ENCODE data around the gene PTPN22. TPM values are rescaled to one million over a fixed set of nuclear protein-coding genes. Genes with fewer than 3 reads are reported as not detected.

The PTPN22 gene
- total and polyA plus RNA-seq, 7 experiments from 2014 or later: 22.2 to 76.7 (median 29.7) TPM

DNA sequence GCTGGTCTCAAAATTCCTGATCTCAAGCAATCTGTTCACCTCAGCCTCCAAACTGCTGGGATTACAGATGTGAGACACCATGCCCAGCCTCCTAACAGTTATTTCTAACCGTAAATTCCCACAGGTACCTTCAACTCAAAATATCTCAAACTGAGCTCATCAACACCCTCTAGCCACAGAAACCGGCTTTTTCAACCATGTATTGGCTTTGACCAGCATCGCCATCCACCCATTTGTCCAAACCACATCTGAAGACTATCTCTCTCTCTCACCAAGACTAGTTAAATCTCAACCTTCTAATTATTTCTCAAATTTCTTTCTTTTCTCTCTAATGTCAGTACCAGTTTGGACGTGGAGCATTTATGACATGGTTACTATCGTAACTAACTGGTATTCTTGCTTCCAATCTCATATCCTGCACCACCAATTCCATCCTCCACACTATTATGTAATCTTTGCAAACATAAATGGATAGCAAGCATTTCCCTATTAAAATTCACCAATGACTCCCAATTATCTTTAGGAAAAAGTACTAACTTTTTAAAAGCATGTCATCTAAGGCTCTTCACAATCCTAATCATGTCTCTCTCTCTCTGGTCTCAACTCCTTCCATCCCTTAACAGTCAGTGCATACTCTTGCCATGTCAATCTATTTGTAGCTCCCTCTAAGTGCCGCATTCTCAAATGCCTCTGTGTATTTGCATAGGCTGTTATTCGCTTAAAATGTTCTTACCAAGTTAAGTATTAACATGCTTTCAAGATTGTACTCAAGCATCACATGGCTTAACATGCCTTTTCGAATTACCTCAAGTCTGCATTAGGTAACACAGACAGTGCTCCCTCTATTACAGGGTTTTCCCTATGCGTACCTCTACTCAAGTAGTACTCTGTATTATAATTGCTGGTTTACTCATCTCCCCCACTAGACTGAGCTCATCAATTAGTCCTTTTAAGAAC lies 77.4 kb downstream of the PTPN22 start:
- H3K27ac ChIP-seq (ENCODE audit: low read depth, low read length): no peak overlapping the region

GRCh38 chr1:113792986-113793385 lies 78.5 kb downstream of the PTPN22 start:
- Mint-ChIP-seq H3K27ac (peak overlapping the region in 7 of 9 donors; percentile 16 to 85 (median 64)), H3K36me3 (peaks cover 3 to 65% (median 32%) of the 10 kb centered on the region in 5 donors), H3K4me1 (peaks cover 34 to 86% (median 82%) of the 10 kb centered on the region in 7 donors), H3K27me3 (no peaks in the 10 kb centered on the region), H3K9me3 (no peaks in the 10 kb centered on the region), H3K4me3 (peak overlapping the region in 1 of 10 donors; percentile 22)
- ATAC-seq (no peak), DNase-seq (no peak)
- no peak overlapping the region for H3K4me3 ChIP-seq (ENCODE audit: low read length)
- CTCF ChIA-PET: interaction anchor here (0.6 to 1.0 kb wide), 2 partner anchors 17 to 34 kb away, joined by 3 read pairs; partner anchors contain the start of gene PHTF1
- intact Hi-C loops (cut with micrococcal nuclease): loop anchor here in 1 of 2 donors (1.0 kb wide), 1 partner anchor 9 kb away; no protein-coding TSS in a partner anchor
- POLR2A ChIA-PET: interaction anchor here (1.4 to 1.5 kb wide), 2 partner anchors 9 to 18 kb away, joined by 5 to 6 read pairs; no protein-coding TSS in a partner anchor
- no peaks in the 10 kb centered on the region for H3K27me3 ChIP-seq (ENCODE audit: control insufficient read depth in 2 of 2, insufficient read depth in 2 of 2, low read length in 2 of 2)
- no peak overlapping the region for H3K27ac ChIP-seq (ENCODE audit: low read depth, low read length)
- peaks cover 15 to 19% of the 10 kb centered on the region in 2 donors for H3K4me1 ChIP-seq (ENCODE audit: control insufficient read depth in 2 of 2, insufficient read depth in 2 of 2, low read length in 2 of 2)
- H3K9me3 ChIP-seq (ENCODE audit: control insufficient read depth in 2 of 3, low read length in 3 of 3): no peaks in the 10 kb centered on the region
- H3K36me3 ChIP-seq (ENCODE audit: control insufficient read depth in 2 of 3, insufficient read depth in 3 of 3, low read length in 3 of 3): peaks cover 0 to 31% (median 3%) of the 10 kb centered on the region in 3 experiments

More for the DNA sequence above, 77.4 kb downstream of the PTPN22 start:
- intact Hi-C loops (cut with micrococcal nuclease): loop anchor here in 1 of 2 donors (1.0 kb wide), 1 partner anchor 8 kb away; no protein-coding TSS in a partner anchor
- ChIA-PET POLR2A (interaction anchor here (1.0 kb wide), 1 partner anchor 11 kb away, joined by 4 read pairs; no protein-coding TSS in a partner anchor), CTCF (no interaction called here)
- DNase-seq (no peak), ATAC-seq (no peak)
- peaks cover 31 to 85% (median 77%) of the 10 kb centered on the region in 7 donors for H3K4me1 Mint-ChIP-seq
- peak overlapping the region in 4 of 10 donors; percentile 1 to 19 (median 10) for H3K4me3 Mint-ChIP-seq
- no peaks in the 10 kb centered on the region for H3K9me3 ChIP-seq (ENCODE audit: control insufficient read depth in 2 of 3, low read length in 3 of 3)
- H3K4me1 ChIP-seq (ENCODE audit: control insufficient read depth in 2 of 2, insufficient read depth in 2 of 2, low read length in 2 of 2): peaks cover 20 to 24% of the 10 kb centered on the region in 2 donors
- no peak overlapping the region for H3K4me3 ChIP-seq (ENCODE audit: low read length)
- H3K36me3 Mint-ChIP-seq: peaks cover 3 to 59% (median 32%) of the 10 kb centered on the region in 5 donors
- no peaks in the 10 kb centered on the region for H3K27me3 Mint-ChIP-seq
- H3K27ac Mint-ChIP-seq: peak overlapping the region in 7 of 9 donors; percentile 7 to 85 (median 59)
- H3K9me3 Mint-ChIP-seq: no peaks in the 10 kb centered on the region
- no peaks in the 10 kb centered on the region for H3K27me3 ChIP-seq (ENCODE audit: control insufficient read depth in 2 of 2, insufficient read depth in 2 of 2, low read length in 2 of 2)
- H3K36me3 ChIP-seq (ENCODE audit: control insufficient read depth in 2 of 3, insufficient read depth in 3 of 3, low read length in 3 of 3): peaks cover 0 to 31% (median 3%) of the 10 kb centered on the region in 3 experiments

- H3K27ac ChIP-seq (ENCODE audit: low read depth, low read length): peak overlapping the region; percentile 45
Measured at GRCh38 chr1:113792471-113792870, 79.0 kb downstream of the PTPN22 start.

DNA sequence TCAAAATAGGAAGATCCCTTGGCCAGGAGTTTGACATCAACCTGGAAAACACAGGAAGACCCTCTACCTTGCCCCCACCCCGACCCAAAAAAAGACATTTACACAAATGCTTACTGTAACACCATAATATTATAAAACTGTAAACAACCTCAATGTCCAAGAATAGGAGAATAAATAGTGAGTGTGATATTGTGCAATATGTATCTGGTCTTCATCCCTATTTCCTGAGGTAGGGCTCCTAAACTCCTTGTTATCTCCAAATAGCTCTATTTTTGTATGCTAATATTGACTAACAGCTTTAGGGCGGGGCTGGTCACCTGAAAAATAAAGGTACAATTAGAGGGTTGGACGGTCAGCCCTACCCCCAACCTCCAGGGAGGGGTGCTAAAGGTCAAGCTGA lies 82.7 kb downstream of the PTPN22 start:
- no peaks in the 10 kb centered on the region for H3K9me3 Mint-ChIP-seq
- H3K4me1 ChIP-seq (ENCODE audit: control insufficient read depth in 2 of 2, insufficient read depth in 2 of 2, low read length in 2 of 2): peaks cover 28 to 35% of the 10 kb centered on the region in 2 donors
- intact Hi-C loops (cut with micrococcal nuclease): loop anchor here (10.0 kb wide), 1 partner anchor 394 kb away; the partner anchor contains the start of gene MAGI3 (in 2 of the 2)

More at GRCh38 chr1:113792471-113792870, 79.0 kb downstream of the PTPN22 start:
- ChIA-PET CTCF (interaction anchor here (1.0 kb wide), 1 partner anchor 33 kb away, joined by 3 read pairs; the partner anchor contains the start of gene PHTF1), POLR2A (interaction anchor here (0.6 to 1.5 kb wide), 3 partner anchors 9 to 110 kb away, joined by 3 to 6 read pairs (median 5); no protein-coding TSS in a partner anchor)
- Histone ChIP-seq H3K27me3 (ENCODE audit: control insufficient read depth in 2 of 2, insufficient read depth in 2 of 2, low read length in 2 of 2) (no peaks in the 10 kb centered on the region), H3K9me3 (ENCODE audit: control insufficient read depth in 2 of 3, low read length in 3 of 3) (no peaks in the 10 kb centered on the region), H3K36me3 (ENCODE audit: control insufficient read depth in 2 of 3, insufficient read depth in 3 of 3, low read length in 3 of 3) (peaks cover 0 to 26% (median 2%) of the 10 kb centered on the region in 3 experiments), H3K4me3 (ENCODE audit: low read length) (peak overlapping the region; percentile 4), H3K4me1 (ENCODE audit: control insufficient read depth in 2 of 2, insufficient read depth in 2 of 2, low read length in 2 of 2) (peaks cover 15 to 19% of the 10 kb centered on the region in 2 donors)
- peak overlapping the region in 9 of 10 donors; percentile 1 to 65 (median 27) for H3K4me3 Mint-ChIP-seq
- peaks cover 3 to 65% (median 27%) of the 10 kb centered on the region in 5 donors for H3K36me3 Mint-ChIP-seq
- peak overlapping the region; percentile 52 to 87 (median 76) for H3K27ac Mint-ChIP-seq
- H3K27me3 Mint-ChIP-seq: no peaks in the 10 kb centered on the region
- H3K4me1 Mint-ChIP-seq: peaks cover 40 to 86% (median 82%) of the 10 kb centered on the region in 7 donors
- peak in 4 of 9 donors; percentile 11 to 16 (median 15) for DNase-seq
- intact Hi-C loops (cut with micrococcal nuclease): no loop called here
- no peaks in the 10 kb centered on the region for H3K9me3 Mint-ChIP-seq
- peak; percentile 69 for ATAC-seq

GRCh38 chr1:113787663-113788062 lies 83.8 kb downstream of the PTPN22 start:
- peaks cover 37 to 46% of the 10 kb centered on the region in 2 donors for H3K4me1 ChIP-seq (ENCODE audit: control insufficient read depth in 2 of 2, insufficient read depth in 2 of 2, low read length in 2 of 2)
- peaks cover 52 to 76% (median 73%) of the 10 kb centered on the region in 7 donors for H3K4me1 Mint-ChIP-seq
- H3K36me3 Mint-ChIP-seq: peaks cover 0 to 50% (median 9%) of the 10 kb centered on the region in 5 donors
- no peaks in the 10 kb centered on the region for H3K27me3 ChIP-seq (ENCODE audit: control insufficient read depth in 2 of 2, insufficient read depth in 2 of 2, low read length in 2 of 2)
- no peak overlapping the region for H3K27ac ChIP-seq (ENCODE audit: low read depth, low read length)
- peak overlapping the region in 6 of 9 donors; percentile 28 to 70 (median 46) for H3K27ac Mint-ChIP-seq
- intact Hi-C loops (cut with micrococcal nuclease): loop anchor here (10.0 kb wide), 1 partner anchor 393 kb away; the partner anchor contains the start of gene MAGI3 (in 2 of the 2)
- ATAC-seq (no peak), DNase-seq (no peak)
- H3K27me3 Mint-ChIP-seq: no peaks in the 10 kb centered on the region
- ChIA-PET POLR2A (interaction anchor here (1.1 to 1.4 kb wide), 2 partner anchors 16 to 24 kb away, joined by 3 to 5 read pairs; no protein-coding TSS in a partner anchor), CTCF (interaction anchor here (0.6 to 1.5 kb wide), 2 partner anchors 142 to 161 kb away, joined by 3 read pairs; partner anchors contain the start of gene HIPK1)
- peak overlapping the region in 1 of 10 donors; percentile 46 for H3K4me3 Mint-ChIP-seq
- no peaks in the 10 kb centered on the region for H3K9me3 Mint-ChIP-seq
- peaks cover 0 to 6% (median 0%) of the 10 kb centered on the region in 3 experiments for H3K36me3 ChIP-seq (ENCODE audit: control insufficient read depth in 2 of 3, insufficient read depth in 3 of 3, low read length in 3 of 3)
- H3K4me3 ChIP-seq (ENCODE audit: low read length): no peak overlapping the region
- H3K9me3 ChIP-seq (ENCODE audit: control insufficient read depth in 2 of 3, low read length in 3 of 3): no peaks in the 10 kb centered on the region

More for the DNA sequence above, 82.7 kb downstream of the PTPN22 start:
- Mint-ChIP-seq H3K27ac (peak overlapping the region in 4 of 9 donors; percentile 45 to 86 (median 62)), H3K4me3 (peak overlapping the region in 1 of 10 donors; percentile 38), H3K27me3 (no peaks in the 10 kb centered on the region), H3K36me3 (peaks cover 0 to 55% (median 9%) of the 10 kb centered on the region in 5 donors), H3K4me1 (peaks cover 49 to 86% (median 83%) of the 10 kb centered on the region in 7 donors)
- DNase-seq (no peak), ATAC-seq (no peak)
- Histone ChIP-seq H3K9me3 (ENCODE audit: control insufficient read depth in 2 of 3, low read length in 3 of 3) (no peaks in the 10 kb centered on the region), H3K27ac (ENCODE audit: low read depth, low read length) (no peak overlapping the region), H3K36me3 (ENCODE audit: control insufficient read depth in 2 of 3, insufficient read depth in 3 of 3, low read length in 3 of 3) (peaks cover 0 to 6% (median 0%) of the 10 kb centered on the region in 3 experiments), H3K27me3 (ENCODE audit: control insufficient read depth in 2 of 2, insufficient read depth in 2 of 2, low read length in 2 of 2) (no peaks in the 10 kb centered on the region), H3K4me3 (ENCODE audit: low read length) (no peak overlapping the region)
- ChIA-PET POLR2A (interaction anchor here (0.6 to 2.0 kb wide), 6 partner anchors 15 to 439 kb away, joined by 3 to 7 read pairs (median 3); partner anchors contain the start of gene PHTF1), CTCF (interaction anchor here (1.3 to 1.5 kb wide), 2 partner anchors 29 to 141 kb away, joined by 3 to 5 read pairs; partner anchors contain the start of genes HIPK1 and PHTF1)
